Loucy (cell line): ENCODE measurements around the gene DBET.

Source experiments
- H2AFZ ChIP-seq: fragments of 200-600 bp; sonication (generic); 2 replicates; pipeline ENCODE4 v1.6.0; 2016; ENCODE audit warnings: antibody characterized with exemption, mild to moderate bottlenecking, low read length, moderate library complexity
- H3F3A ChIP-seq: fragments of 200-600 bp; 2 replicates; pipeline ENCODE4 v1.6.0; 2016; ENCODE audit warnings: antibody characterized with exemption, low read depth, mild to moderate bottlenecking
- H3K27me3 ChIP-seq: fragments of 200-600 bp; sonication (generic); 2 replicates; pipeline ENCODE4 v1.6.1; 2014; ENCODE audit warnings: low read length, mild to moderate bottlenecking; ENCODE audit not compliant: insufficient read depth, poor library complexity, severe bottlenecking
- H3K36me3 ChIP-seq: fragments of 200-600 bp; sonication (generic); 2 replicates; pipeline ENCODE4 v1.6.1; 2016; ENCODE audit warnings: low read length; ENCODE audit not compliant: insufficient read depth
- H3K4me1 ChIP-seq: fragments of 200-600 bp; sonication (generic); 2 replicates; pipeline ENCODE4 v1.5.1; 2014; ENCODE audit warnings: low read length, mild to moderate bottlenecking; ENCODE audit not compliant: insufficient read depth, poor library complexity, severe bottlenecking
- H3K4me2 ChIP-seq: fragments of 200-600 bp; sonication (generic); 2 replicates; pipeline ENCODE4 v1.6.0; 2014; ENCODE audit warnings: antibody characterized with exemption, low read length, low read depth, mild to moderate bottlenecking; ENCODE audit not compliant: poor library complexity, severe bottlenecking
- H3K4me3 ChIP-seq: fragments of 200-600 bp; sonication (generic); 2 replicates; pipeline ENCODE4 v1.5.1; 2014; ENCODE audit warnings: low read length, mild to moderate bottlenecking, mixed read lengths; ENCODE audit not compliant: poor library complexity, severe bottlenecking
- H3K79me2 ChIP-seq: fragments of 200-600 bp; sonication (generic); 2 replicates; pipeline ENCODE4 v1.6.1; 2014; ENCODE audit warnings: low read length; ENCODE audit not compliant: insufficient read depth
- H3K9ac ChIP-seq: fragments of 200-600 bp; sonication (generic); 2 replicates; pipeline ENCODE4 v1.6.0; 2014; ENCODE audit warnings: mild to moderate bottlenecking, low read depth, low read length, moderate library complexity; ENCODE audit not compliant: poor library complexity, severe bottlenecking
- H3K9me2 ChIP-seq: fragments of 200-600 bp; sonication (generic); replicated peaks from 2 replicates; pipeline ENCODE4 v1.6.1; 2016; ENCODE audit warnings: low read depth, low read length, mixed read lengths
- H3K9me3 ChIP-seq: fragments of 200-600 bp; sonication (generic); 2 replicates; pipeline ENCODE4 v1.6.1; 2014; ENCODE audit warnings: mild to moderate bottlenecking, antibody characterized with exemption, low read length, low read depth; ENCODE audit not compliant: insufficient read depth
- H4K20me1 ChIP-seq: fragments of 200-600 bp; sonication (generic); 2 replicates; pipeline ENCODE4 v1.6.0; 2014; ENCODE audit warnings: antibody characterized with exemption, low read length, mild to moderate bottlenecking; ENCODE audit not compliant: insufficient read depth, poor library complexity, severe bottlenecking
- CTCF ChIP-seq: fragments of 200-600 bp; sonication (generic); conservative IDR thresholded peaks from 2 replicates; pipeline ENCODE4 v1.5.1; 2014; ENCODE audit warnings: mild to moderate bottlenecking, antibody characterized with exemption, low read length
- EZH2phosphoT487 ChIP-seq: fragments of 200-600 bp; IDR thresholded peaks from 2 replicates; pipeline ENCODE4 v1.6.1; 2018; ENCODE audit warnings: antibody characterized with exemption, mild to moderate bottlenecking, moderate library complexity, borderline replicate concordance

DBET gene

GRCh38 chr4:190016369-190017289, 47.7 kb upstream of the DBET start:
- no peak overlapping the region for H3K4me2 ChIP-seq
- H3K4me1 ChIP-seq, result no peaks in the 10 kb centered on the region
- no peak overlapping the region for H3K4me3 ChIP-seq
- H3K79me2 ChIP-seq, result no peaks in the 10 kb centered on the region
- no peak overlapping the region for H2AFZ ChIP-seq
- no peaks in the 10 kb centered on the region for H3K36me3 ChIP-seq
- H3K9me3 ChIP-seq, result peaks cover 10% of the 10 kb centered on the region; the same call in 1 of the 2 replicates
- no peaks in the 10 kb centered on the region for H3K27me3 ChIP-seq
- H3F3A ChIP-seq, result no peaks in the 10 kb centered on the region
- TF ChIP-seq EZH2phosphoT487 (no peak), CTCF (no peak)
- H4K20me1 ChIP-seq, result no peaks in the 10 kb centered on the region
- H3K9ac ChIP-seq, result no peak overlapping the region
- no peaks in the 10 kb centered on the region for H3K9me2 ChIP-seq

DNA sequence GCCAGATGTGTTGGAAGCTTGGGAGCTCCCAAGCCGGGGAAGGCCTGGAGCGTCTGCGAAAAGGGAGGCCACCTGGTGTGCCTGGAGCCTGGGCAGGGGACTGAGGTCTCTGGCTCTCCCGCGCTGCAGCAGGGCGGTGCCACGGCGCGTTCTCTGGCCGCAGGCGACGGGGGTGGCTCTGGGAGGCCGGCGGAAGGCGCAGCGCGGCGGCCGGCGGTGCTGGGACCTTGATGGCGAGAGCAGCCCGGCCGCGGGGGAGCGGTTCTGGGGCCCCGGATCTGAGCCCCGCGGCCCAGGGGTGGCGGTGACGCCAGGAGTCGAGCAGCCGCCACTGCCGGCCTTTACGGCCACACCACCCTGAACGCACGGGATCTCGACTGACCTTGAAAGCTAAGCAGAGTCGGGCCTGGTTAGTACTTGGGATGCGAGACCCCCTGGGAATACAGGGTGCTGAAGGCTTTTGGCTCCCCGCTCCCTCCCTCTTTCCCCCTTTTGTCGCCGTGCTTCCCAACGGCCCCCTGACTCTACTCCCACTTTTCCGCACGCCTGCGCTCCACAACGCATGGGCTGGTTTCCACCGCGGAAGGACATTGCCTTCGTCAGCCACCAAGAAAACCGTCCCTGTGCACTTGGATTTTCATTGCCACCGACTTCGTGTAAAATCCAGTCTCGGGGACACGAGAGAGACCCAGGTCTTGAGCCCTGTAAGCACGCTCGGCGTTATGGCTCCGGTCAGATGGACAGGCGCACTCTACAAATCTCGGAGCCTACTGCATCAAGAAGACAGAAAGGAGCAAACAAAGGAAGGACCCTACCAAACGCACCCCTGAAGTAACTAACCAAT, 46.7 kb upstream of the DBET start:
- H3K9ac ChIP-seq, result no peak overlapping the region
- H2AFZ ChIP-seq, result no peak overlapping the region
- H3K9me2 ChIP-seq, result no peaks in the 10 kb centered on the region
- H3K4me3 ChIP-seq, result no peak overlapping the region
- H3F3A ChIP-seq, result no peaks in the 10 kb centered on the region
- TF ChIP-seq EZH2phosphoT487, result no peak
- no peak for TF ChIP-seq CTCF
- no peaks in the 10 kb centered on the region for H3K79me2 ChIP-seq
- H3K9me3 ChIP-seq, result peaks cover 11% of the 10 kb centered on the region; the same call in 1 of the 2 replicates
- no peaks in the 10 kb centered on the region for H3K4me1 ChIP-seq
- no peak overlapping the region for H3K4me2 ChIP-seq
- H4K20me1 ChIP-seq, result no peaks in the 10 kb centered on the region
- no peaks in the 10 kb centered on the region for H3K36me3 ChIP-seq
- no peaks in the 10 kb centered on the region for H3K27me3 ChIP-seq

- Histone ChIP-seq H3K79me2 (no peaks in the 10 kb centered on the region), H3K9me2 (no peaks in the 10 kb centered on the region), H3K4me2 (no peak overlapping the region), H3K9me3 (peaks cover 12% of the 10 kb centered on the region; the same call in 1 of the 2 replicates), H3K36me3 (no peaks in the 10 kb centered on the region), H3K4me3 (no peak overlapping the region), H2AFZ (no peak overlapping the region), H3F3A (no peaks in the 10 kb centered on the region), H3K9ac (no peak overlapping the region), H4K20me1 (no peaks in the 10 kb centered on the region), H3K27me3 (no peaks in the 10 kb centered on the region), H3K4me1 (no peaks in the 10 kb centered on the region)
- no peak for TF ChIP-seq EZH2phosphoT487
- TF ChIP-seq CTCF, result no peak
Observed at GRCh38 chr4:190018201-190018920, 45.9 kb upstream of the DBET start.
